ENCODE measurements around the gene ACP1.

DNA sequence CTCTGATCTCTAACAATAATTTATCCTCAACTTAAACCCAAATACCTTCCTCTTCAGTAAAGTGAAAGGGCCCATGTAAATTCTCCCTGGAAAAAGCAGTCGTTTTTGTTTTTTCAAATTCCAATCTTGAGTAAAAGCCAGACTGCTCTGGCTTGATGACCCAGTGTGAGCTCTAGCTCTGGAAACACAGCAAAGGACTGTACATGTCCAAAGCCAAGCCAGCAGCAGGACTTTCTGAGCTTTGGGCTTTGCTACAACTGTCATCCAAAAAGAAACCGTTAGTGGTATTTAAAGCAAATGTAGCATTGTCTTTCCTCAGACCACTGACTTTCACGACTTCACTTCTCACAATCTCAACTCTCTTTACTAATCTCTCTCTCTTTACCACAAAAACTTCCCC, 26.3 kb upstream of the ACP1 start:
- TF ChIP-seq, protein P1, sequence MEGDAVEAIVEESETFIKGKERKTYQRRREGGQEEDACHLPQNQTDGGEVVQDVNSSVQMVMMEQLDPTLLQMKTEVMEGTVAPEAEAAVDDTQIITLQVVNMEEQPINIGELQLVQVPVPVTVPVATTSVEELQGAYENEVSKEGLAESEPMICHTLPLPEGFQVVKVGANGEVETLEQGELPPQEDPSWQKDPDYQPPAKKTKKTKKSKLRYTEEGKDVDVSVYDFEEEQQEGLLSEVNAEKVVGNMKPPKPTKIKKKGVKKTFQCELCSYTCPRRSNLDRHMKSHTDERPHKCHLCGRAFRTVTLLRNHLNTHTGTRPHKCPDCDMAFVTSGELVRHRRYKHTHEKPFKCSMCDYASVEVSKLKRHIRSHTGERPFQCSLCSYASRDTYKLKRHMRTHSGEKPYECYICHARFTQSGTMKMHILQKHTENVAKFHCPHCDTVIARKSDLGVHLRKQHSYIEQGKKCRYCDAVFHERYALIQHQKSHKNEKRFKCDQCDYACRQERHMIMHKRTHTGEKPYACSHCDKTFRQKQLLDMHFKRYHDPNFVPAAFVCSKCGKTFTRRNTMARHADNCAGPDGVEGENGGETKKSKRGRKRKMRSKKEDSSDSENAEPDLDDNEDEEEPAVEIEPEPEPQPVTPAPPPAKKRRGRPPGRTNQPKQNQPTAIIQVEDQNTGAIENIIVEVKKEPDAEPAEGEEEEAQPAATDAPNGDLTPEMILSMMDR (IDR thresholded peaks at IDR 0.05), result no peak
- TF ChIP-seq POLR2A (IDR thresholded peaks at IDR 0.05), result no peak

All from heart left ventricle (tissue), 13 donors.